Measurements from ENCODE around the gene YOD1.

The YOD1 gene

DNA sequence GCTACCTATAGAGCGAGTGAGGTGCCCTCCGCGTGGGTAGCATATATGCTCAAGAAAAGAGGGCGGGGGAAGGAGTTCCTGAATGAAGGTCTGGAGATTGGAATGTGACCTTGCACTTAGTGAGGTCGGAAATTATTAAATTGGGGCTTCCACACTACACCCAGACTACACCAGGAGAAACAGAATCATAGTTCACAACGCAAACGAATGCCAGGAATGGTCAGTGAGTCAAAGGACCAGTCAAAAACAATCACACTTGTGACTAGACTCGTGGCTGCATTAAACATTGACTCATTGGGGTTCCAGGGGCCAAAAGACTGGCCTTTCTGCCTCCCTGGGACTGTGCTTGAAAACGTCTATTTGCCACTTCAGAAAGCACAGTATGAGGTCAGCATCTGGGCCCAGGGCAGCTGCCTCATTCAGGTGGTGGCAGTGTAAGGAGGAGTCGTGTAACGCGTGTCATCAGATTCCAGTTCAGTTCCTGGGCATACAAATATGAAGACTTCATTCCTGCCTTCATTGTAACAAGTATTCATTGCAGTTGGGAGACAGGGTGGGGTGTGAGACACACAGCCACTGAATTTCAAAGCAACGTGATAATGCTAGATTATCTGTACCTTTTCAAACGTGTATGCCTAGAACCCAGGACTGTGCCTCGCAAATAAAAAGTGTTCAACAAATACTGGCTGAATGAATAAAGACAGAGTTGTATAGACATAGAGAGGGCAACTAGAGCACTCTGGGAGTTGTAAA, at the start of gene YOD1:
TSS of gene YOD1 (minus strand) at position 18 of the 753 bp plus-strand sequence. CDS start 178 bp downstream, outside the sequence.
- peak in 1 of 2 experiments; percentile 47 for DNase-seq

DNA sequence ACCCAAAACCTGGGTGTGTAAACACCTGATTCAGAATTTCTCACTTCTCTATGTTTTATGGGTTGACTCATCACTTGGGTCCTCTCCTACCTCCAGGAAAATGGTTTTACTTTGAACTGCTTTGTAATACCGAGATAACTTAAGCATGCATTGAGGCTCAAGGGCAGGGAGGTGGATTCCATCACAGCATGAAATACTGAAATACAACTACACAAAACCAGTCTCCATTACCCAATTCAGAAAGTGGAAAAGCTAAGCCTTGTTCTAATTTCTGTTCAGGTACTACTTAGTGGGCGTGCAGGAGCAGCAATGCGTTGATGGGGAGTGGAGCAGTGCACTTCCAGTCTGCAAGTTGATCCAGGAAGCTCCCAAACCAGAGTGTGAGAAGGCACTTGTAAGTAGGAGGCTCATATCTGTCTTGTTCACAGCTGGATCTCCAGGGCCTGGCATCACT, 46.9 kb upstream of the YOD1 start:
- DNase-seq = peak; percentile 54 to 65

DNA sequence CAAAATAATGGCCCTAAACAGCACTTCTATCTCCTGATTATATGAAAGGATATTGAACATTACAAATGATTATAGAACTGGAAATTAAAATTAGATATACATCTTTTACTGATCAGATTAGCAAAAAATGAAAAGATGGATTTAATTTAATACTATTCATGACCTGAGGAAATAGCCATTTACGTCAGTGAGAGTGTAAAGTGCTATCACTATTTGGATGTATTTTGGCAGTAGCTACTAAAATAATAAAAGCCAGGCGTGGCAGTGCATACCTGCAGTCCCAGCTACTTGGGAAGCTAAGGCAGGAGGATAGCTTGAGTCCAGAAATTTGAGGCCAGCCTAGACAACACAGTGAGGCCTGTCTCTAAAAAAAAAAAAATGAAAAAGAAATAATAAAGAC, 42.9 kb upstream of the YOD1 start:
- no peak for DNase-seq

DNA sequence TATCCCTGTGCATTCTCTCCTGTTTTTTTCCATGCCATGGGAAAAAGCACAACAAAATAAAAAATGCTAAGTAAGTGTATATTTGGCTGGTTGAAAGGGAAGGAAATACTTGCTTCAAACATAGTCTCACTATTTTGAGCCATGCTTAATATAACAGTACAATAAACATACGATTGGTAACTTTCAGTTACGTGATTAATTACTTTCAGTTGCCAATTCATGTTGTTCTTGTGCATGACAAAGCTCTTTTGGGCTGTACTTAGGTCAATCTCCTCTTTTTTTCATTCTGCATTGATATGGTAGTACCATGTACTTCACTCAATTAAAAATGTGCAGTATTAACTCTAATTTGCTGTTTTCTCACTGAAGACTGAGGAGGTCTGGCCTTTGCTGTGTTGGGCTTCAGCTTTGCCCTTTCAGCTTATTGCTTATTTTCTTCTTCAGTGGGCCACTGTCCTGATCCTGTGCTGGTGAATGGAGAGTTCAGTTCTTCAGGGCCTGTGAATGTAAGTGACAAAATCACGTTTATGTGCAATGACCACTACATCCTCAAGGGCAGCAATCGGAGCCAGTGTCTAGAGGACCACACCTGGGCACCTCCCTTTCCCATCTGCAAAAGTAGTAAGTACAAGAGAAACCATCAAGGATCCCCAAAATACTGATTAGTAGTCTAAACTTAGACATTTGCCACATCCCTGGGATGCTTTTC, 40.3 kb upstream of the YOD1 start:
- no peak for DNase-seq

DNA sequence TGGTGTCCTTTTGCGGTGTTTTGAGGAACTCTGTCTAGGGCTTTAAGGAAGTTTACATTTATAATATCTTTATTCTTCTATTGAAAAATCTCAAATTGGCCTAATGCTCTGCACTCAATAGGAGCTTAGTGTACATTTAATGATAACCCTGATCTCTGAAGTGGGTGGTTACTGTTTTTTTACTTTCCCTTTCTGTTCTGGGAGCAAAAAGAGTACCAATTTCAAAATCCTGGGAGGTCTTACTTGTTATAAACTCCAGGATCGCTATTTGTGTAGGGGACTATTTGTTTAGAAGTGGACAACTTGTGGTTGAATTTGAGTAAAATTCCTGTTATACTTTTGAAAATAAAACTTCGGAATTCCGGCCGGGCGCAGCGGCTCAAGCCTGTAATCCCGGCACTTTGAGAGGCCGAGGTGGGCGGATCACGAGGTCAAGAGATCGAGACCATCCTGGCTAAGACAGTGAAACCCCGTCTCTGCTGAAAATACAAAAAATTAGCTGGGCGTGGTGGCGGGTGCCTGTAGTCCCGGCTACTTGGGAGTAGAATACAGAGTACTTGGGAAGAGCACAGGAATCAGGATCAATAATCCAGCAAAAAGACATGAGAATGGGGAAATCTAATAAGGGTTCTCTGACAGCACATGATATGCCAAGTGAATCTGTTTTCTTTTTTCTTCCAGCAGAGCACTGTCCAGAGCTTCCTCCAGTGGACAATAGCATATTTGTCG, 38.8 kb upstream of the YOD1 start:
- DNase-seq = no peak

DNA sequence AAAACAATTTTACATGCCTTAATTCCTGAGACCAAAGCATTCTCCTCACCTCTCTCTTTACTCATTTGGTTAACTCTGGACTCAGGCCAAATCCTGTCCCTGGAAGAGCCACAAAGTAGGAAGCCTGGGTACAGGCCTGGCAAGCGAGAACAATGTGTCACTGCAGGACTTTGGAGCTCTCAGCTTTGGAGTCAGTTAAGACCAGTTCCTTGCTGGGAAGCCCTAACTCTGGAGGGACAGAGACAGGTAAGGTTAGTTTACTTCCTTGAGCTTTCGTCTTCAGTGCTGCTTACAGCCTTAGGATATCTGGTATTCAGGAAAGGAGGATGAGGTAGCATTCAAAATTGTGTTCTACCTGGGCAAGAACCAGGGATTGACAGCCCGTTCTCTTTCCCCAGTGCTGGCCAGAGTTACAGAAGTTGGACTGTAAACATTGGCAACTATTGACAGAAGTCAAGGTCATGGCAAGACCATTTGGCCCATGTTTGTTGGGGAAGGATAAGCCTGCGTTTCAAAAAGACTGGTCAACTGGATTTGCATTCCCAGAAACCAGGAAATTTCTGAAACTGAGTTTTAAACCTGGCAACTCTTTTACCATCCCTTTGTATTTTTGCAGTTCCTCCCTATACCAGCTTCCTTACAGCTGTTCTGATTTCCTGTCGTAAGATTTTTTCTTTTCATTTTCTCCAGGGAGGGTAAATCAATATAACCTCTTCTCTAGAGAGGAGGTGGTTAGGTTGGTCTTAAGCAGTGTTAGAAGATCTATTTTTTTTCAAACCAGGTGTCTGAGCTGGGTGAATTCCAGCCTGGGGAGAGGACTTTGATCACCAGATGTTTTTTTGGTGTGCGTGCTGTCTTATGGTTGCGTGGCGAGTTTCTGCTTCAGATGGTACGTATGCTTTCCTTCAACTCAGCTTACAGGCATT, 38.0 kb upstream of the YOD1 start, which contains the start of gene C4BPB:
TSS of gene C4BPB (plus strand) at position 160 of the 926 bp plus-strand sequence. CDS start at position 832, 672 bp downstream.
- no peak for DNase-seq

DNA sequence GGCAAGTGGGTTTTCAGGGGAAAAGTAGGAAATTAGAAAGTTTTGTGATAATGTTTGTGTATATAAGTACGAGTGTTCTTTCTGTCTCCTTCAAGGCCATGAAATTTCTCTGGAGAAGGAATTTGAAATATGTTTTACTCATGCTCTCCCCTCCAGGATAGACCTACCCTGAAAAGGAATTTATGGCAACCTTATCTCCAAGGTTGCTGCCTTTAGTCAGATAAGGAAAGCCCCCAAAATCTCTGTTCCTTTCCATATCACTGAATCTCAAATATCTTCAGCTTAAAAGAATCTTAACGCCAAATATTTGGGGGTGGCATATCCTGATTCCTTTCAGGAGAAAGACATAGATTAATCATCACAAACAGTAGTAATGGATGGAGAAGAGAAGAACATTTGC, 37.2 kb upstream of the YOD1 start:
- no peak for DNase-seq

DNA sequence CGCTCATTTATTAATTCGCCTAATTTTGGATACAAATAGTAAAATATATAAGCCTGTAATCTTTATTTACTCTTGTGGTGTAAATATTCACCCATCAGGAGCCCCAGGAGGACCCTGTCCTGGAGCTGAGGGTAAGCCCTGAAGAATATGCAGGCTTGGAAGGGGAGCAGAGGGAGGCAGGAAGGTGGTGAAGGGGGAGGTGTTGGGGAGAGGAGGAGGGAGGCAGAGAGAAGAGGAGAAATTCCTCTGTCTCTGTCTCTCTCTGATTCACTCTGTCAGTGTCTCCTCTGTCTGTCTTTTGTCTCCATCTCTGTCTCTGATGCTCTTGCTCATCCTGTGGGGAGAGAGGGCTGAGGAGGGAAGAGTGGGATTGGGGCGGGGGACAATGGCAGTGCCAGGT, 34.9 kb upstream of the YOD1 start:
- DNase-seq = no peak

DNA sequence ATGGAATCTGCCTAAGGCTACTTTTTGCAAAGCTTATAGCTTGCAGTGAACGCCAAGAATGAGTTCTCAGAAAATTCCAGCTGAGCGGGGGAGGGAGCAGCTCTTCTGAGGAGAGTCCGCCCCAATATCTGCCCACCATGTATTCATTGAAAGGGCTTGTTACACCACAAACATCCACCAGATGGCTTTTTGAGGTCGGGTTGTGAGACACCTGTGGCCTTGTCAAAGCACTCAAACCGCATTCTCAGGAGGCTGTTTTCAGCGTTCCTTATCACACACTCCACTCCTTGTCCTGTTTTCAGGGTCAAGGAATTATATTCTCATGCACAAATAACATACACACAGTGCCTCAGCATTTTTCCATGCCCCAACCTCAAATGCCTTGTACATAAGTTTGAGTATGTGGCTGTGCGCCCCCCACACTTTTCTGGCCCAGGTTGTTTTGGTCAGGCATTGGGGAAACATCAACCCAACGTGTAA, 33.7 kb upstream of the YOD1 start:
- DNase-seq = peak; percentile 52 to 55

DNA sequence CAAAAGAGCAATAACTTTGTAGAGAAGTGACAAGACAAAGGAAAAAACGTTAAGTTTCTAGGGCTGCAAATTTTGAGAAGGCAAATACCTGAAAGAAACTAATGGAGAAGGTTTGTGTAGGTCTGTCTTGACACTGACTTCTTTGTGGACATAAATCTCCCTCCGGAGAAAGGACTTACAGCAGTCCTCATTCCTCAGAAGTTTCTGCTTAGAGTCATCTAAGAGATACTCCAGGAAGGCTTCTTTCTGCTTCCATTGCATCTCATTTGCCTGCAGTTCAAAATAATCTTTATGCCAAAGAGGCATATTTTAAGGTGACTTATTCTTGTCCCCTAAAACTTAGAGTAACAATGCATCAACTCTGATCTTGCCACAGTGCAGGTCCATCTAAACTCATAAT, 33.2 kb upstream of the YOD1 start:
- DNase-seq = no peak

DNA sequence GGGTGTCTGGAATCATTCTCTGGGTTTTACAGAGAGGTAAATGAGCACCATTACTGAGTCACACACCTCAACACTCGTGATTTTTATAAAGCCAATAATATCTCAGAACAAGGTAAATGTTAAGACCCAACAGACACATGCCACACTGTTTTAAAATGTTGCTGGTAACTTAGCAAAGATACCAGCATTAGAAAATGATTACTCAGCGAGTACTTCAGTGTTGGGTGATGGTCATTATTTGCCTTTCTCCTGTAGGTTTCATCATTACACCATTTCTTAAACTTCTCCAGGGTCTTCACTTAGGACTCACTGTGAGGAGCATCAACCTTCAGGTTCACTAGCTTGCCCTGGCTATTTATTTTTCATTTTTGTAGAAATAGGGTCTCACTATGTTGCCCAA, 30.8 kb upstream of the YOD1 start:
- DNase-seq = no peak

DNA sequence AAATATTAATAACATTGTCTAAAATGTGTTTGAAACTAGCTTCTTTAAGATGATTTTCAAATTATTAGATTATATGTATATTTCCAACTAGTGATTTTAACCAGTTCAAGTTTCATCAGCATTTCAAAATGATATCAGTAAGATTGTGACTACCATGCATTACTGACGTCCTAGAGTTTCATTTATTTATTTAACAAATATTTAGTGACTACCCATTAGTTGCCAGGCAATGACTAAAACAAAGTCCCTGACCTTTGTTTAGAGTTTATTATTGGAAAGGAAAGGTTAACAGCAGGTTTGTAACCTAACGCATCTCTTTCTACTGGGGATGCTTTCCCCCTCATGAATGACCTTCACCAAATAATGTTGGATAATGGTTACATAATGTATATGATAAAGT, 30.1 kb upstream of the YOD1 start:
- no peak for DNase-seq

DNA sequence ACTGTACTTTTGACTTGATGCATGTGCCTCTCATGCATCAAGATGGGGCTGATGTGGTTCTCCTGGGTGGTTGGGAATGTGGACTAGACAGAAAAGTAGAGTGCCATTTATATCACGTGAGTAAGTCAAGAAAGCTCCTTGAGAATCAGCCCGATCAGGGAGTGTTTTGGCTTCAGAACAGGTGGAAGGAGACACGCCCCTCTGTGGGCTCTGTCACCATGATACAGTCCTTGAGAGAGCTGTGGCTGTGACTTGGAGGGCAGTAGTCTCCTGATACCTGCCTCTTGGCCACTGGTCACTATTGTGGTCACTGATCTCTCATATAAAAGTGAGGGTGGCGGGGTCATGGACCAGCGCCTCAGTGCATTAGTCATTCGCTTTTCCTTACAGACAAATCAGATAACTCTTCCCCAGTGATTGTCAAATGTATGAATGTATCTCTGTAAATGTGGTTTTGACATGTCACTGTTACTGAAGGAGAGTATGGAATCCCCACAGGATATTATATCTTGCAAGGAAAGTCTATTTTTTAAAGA, 28.8 kb upstream of the YOD1 start:
- no peak for DNase-seq

DNA sequence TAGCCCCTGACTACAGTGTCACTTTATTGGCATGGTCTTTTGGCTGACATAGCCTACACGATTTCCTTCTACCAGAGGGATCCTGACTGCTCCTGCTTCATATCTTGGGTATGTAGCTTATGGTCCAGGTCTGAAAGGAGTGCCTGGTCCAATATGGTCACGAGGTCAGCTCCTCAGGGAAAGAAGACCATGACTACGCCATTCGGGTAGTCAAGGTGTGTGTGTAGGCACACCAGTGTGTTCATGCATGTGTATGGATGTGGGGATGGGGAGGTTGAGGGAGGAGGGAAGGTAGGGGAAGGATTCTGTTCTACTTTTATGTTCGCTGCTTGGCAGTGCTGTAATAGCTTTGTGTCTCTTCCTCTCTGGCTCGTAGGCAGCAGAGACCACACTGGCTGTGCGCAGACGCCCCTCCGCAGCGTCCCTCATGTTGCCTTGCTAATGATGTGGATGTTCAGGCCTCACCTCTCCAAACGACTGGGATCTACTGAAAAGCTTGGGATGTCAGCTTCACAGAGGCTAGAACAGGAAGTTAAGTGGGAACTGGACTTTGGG, 27.6 kb upstream of the YOD1 start:
- no peak for DNase-seq

DNA sequence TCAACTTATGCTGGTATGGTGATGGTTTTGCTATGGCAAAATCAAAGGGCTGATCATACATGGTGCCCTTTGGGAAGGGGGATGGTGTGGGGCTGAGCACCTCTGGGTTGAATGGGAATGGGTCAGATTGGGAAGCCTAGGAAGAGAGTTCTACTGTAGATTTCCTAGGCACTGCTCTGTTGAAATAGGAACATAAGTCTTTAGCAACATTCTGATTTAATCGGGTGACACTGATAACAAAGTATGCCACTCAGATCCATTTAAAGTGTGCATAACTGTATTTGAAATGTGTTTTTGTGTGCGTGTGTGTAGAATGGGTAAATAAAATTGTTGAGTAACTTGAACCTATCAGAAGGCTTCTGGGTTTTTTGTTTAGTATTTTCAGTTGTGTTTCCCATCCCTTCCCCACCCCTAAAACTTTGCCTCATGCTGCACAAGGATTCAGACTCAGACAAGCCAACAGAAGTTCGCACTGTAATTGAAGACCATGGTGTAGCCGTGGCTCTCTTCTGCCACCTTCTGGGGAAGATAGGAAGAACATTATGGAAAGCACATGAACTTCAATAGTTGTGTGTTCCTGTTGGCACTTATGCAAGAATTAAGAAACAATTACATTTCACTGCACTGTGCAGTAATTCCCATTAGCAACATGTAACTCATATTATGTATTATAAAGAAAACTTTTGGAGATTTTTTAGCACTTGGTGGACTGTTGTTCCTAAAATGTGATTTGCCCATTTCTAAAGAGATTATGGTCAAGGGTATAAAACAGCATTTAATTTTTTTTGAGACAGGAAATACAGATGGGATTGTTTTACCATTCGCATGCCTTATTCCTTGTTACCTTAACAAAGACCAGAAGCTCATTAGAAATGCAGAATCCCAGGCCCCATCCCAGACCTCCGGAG, 26.7 kb upstream of the YOD1 start:
- DNase-seq = peak; percentile 64 to 66

DNA sequence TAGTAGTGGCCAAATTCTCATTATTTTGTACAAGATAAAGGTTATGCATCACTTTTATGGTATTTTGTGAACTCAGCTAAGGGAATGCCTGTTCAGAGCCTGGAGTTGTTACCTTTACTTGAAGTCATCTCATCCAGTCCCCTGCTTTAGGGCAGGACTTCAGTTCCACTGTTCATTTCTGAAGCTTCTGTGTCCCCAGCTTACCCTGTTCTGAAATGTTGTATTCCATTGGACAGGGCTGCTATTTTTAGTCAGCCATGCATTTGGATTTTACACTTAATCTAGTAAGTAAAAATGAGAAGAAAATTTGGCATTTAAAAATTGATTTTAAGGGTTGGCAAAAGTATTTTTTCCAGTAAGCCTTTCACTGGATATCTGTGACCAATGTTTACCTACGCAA, 26.0 kb upstream of the YOD1 start:
- DNase-seq = no peak

DNA sequence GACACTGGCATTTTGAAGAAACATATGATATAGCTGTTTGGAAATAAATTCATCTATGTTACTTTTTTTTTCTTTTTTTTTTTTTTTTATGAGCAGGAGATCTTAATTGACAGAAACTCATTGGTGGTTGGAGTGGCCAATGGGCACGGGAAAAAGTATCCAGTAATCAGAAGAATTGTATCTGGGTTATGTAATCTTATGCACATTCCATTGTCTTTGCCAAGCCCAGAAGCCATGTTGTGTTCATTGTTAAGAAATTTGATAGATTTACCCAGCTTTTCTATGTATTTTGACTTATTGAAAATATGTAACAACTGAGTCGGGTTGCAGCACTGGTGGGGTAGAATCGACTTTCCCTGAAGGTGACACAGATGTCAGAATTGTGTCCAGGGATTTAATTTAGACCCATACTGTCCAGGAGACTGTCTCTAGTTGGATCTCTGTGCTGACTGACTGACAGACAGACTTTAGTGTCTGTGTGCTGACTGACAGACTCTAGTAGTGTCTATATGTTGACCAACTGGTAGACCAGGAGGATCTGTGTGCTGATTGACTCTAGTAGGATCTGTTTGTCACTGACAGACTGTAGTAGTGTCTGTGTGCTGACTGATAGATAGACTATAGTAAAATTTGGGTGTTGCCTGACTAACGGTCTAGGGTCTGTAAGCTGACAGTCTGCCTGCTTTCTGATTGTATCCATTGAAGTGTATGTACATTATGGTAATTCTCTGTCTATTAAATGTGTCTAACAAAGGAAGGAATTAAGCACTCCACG, 25.4 kb upstream of the YOD1 start:
- DNase-seq = no peak

DNA sequence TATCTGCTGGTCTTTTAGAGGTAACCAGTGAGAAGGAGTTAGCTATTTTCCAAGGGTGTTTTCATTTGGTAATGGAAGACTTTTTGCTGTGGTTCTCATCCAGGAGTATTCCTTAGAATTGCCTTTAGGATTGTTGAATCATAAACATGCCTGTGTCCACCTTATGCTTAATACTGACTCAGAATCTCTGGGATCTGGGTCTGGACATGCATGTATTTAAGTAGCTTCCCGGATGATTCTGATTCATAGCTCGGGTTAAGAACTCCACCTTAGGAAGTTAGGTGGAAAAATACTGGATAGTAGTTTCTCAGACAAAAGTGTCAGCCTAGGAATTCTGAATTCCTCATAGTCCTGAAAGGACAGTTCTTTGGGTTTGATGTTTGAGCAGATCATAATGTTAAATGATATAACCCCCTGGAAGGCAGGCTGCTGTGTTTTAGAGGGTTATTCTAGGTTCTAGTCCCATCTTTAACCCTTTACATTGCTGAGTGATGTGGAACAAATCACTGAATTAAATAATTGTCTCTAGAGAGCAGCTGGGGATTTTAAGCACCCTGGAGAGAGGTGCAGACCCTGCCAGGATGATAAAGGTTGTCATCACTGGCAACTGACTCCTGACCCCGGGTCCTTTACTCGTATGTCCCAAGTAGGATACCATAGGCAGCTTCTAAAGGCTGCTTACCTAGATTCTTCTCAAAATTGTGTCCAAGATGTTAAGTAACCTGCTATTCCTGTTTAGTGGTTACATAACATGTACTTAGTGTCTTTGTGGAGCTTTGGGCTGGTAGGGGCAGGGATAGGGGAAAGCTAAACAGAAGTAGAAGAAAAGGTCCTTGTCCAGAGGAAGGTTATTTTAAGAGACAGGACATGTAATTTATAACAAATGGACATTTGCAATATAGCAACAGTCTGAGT, 23.2 kb upstream of the YOD1 start:
- no peak for DNase-seq

DNA sequence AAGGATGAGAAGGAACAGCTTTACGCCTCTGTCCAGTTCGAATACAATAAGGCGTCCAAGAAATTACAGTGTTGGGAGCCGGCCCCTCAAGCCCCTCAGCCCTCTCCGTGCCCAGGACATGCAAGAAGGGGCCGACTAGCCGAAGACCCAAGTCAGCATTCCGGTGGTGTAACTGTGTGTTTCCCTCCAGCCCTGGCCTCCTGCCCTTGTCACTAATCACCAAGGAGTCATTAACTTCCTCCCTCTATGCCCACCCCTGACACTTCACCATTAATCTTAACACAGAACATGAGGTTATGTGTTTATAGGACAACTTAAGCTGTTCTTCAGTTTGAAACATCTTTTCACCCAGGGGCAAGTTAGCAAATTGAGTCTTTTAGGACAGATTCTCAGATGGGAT, 21.2 kb upstream of the YOD1 start:
- no peak for DNase-seq
